HepG2 (cell line): ENCODE measurements around the gene SLCO4A1. TPM values are rescaled to one million over a fixed set of nuclear protein-coding genes. Genes with fewer than 3 reads are reported as not detected.
A peak's percentile ranks its signal among the peaks of the same experiment; 100 is the strongest.

ENCODE experiments used
- BCL6 ChIP-seq: IDR thresholded peaks from 2 replicates; pipeline ENCODE4 v1.6.1; 2016; ENCODE audit warnings: missing genetic modification reagents, missing compliant biosample characterization
- CREB1 ChIP-seq, 2 experiments: fragments of 450-650 bp in 1 of 2; IDR thresholded peaks; 2 replicates each; pipeline ENCODE4 v1.6.1; 2016 to 2017; ENCODE audit warnings: control low read depth in 1 of 2, mild to moderate bottlenecking in 1 of 2, missing compliant biosample characterization in 1 of 2, missing genetic modification characterization in 1 of 2
- GFI1 ChIP-seq: sonication (generic); formaldehyde crosslinking; IDR thresholded peaks from 2 replicates; pipeline ENCODE4 v1.5.0; 2020; ENCODE audit warnings: missing genetic modification reagents, mild to moderate bottlenecking, borderline replicate concordance
- GZF1 ChIP-seq: sonication (generic); formaldehyde crosslinking; IDR thresholded peaks from 2 replicates; pipeline ENCODE4 v1.5.1; 2020; ENCODE audit warnings: mild to moderate bottlenecking, missing genetic modification reagents
- NFYC ChIP-seq: IDR thresholded peaks from 2 replicates; pipeline ENCODE4 v1.6.1; 2016; ENCODE audit warnings: missing genetic modification reagents, missing compliant biosample characterization
- SSRP1 ChIP-seq: IDR thresholded peaks from 2 replicates; pipeline ENCODE4 v1.6.1; 2016; ENCODE audit warnings: control low read depth
- ZNF124 ChIP-seq: sonication (generic); formaldehyde crosslinking; IDR thresholded peaks from 2 replicates; pipeline ENCODE4 v1.4.0; 2020; ENCODE audit warnings: missing genetic modification reagents
- ZNF367 ChIP-seq: sonication (generic); formaldehyde crosslinking; IDR thresholded peaks from 2 replicates; pipeline ENCODE4 v1.4.0; 2020; ENCODE audit warnings: missing genetic modification reagents, borderline replicate concordance
- ZNF589 ChIP-seq: sonication (generic); formaldehyde crosslinking; conservative IDR thresholded peaks from 2 replicates; pipeline ENCODE4 v1.8.0; 2022; ENCODE audit warnings: mild to moderate bottlenecking, moderate library complexity, missing genetic modification reagents
- ZNF605 ChIP-seq: sonication (generic); formaldehyde crosslinking; IDR thresholded peaks from 2 replicates; pipeline ENCODE4 v1.8.0; 2022; ENCODE audit warnings: mild to moderate bottlenecking, missing genetic modification reagents
- ZNF713 ChIP-seq: sonication (generic); formaldehyde crosslinking; IDR thresholded peaks from 2 replicates; pipeline ENCODE4 v1.4.0; 2020; ENCODE audit warnings: mild to moderate bottlenecking, missing genetic modification reagents
- ZNF747 ChIP-seq: sonication (generic); formaldehyde crosslinking; IDR thresholded peaks from 2 replicates; pipeline ENCODE4 v1.8.1; 2023; ENCODE audit warnings: missing genetic modification reagents, mild to moderate bottlenecking, borderline replicate concordance
- polyA plus RNA-seq, 8 experiments: library from polyadenylated mRNA; depleted of rRNA in 3 of 8; stranded (reverse) in 7 of 8; unstranded in 1 of 8; fragments of >200 nt; fragmentation: Illumina TruSeq in 4 of 8; extraction: Trizol in 4 of 8; gene quantifications; 2 replicates each; pipeline versions ENCODE4 v1.2.1 to v1.2.3, GENCODE V29; 2011 to 2016; ENCODE audit warnings: low read depth in 4 of 8, missing spikeins in 1 of 8, mixed read lengths in 1 of 8; ENCODE audit not compliant: insufficient read depth in 1 of 8
- total RNA-seq, 5 experiments: library from RNA; depleted of rRNA; stranded (reverse); fragments of >200 nt; fragmentation: Illumina TruSeq; extraction: Trizol; gene quantifications; 2 replicates each; pipeline ENCODE4 v1.2.3, GENCODE V29; 2016; ENCODE audit warnings: low read depth in 1 of 5
- TF ChIP-seq, protein P1 (sequence below): IDR thresholded peaks from 2 replicates; pipeline ENCODE4 v1.6.1; 2016; ENCODE audit warnings: missing biosample characterization, missing genetic modification reagents, low read depth
- TF ChIP-seq, protein P2 (sequence below): sonication (generic); formaldehyde crosslinking; IDR thresholded peaks from 2 replicates; pipeline ENCODE4 v1.5.0; 2020; ENCODE audit warnings: missing genetic modification reagents
- TF ChIP-seq, protein P3 (sequence below): sonication (generic); formaldehyde crosslinking; IDR thresholded peaks from 2 replicates; pipeline ENCODE4 v1.9.0; 2021; ENCODE audit warnings: missing genetic modification reagents, borderline replicate concordance
- TF ChIP-seq, protein P4 (sequence below): sonication (generic); formaldehyde crosslinking; conservative IDR thresholded peaks from 2 replicates; pipeline ENCODE4 v1.8.1; 2023; ENCODE audit warnings: missing genetic modification reagents
- TF ChIP-seq, protein P5 (sequence below): sonication (generic); formaldehyde crosslinking; IDR thresholded peaks from 2 replicates; pipeline ENCODE4 v1.8.0; 2022; ENCODE audit warnings: missing genetic modification reagents, low read depth, mild to moderate bottlenecking, borderline replicate concordance
- TF ChIP-seq, protein P6 (sequence below): sonication (generic); formaldehyde crosslinking; IDR thresholded peaks from 2 replicates; pipeline ENCODE4 v1.4.0; 2020; ENCODE audit warnings: mild to moderate bottlenecking, missing genetic modification reagents

SLCO4A1 gene
- total and polyA plus RNA-seq, 2 of the 13 experiments (the other 11 are each of a cell fraction or from before 2014, with no cell fraction given), result 55.5 to 112 TPM

DNA sequence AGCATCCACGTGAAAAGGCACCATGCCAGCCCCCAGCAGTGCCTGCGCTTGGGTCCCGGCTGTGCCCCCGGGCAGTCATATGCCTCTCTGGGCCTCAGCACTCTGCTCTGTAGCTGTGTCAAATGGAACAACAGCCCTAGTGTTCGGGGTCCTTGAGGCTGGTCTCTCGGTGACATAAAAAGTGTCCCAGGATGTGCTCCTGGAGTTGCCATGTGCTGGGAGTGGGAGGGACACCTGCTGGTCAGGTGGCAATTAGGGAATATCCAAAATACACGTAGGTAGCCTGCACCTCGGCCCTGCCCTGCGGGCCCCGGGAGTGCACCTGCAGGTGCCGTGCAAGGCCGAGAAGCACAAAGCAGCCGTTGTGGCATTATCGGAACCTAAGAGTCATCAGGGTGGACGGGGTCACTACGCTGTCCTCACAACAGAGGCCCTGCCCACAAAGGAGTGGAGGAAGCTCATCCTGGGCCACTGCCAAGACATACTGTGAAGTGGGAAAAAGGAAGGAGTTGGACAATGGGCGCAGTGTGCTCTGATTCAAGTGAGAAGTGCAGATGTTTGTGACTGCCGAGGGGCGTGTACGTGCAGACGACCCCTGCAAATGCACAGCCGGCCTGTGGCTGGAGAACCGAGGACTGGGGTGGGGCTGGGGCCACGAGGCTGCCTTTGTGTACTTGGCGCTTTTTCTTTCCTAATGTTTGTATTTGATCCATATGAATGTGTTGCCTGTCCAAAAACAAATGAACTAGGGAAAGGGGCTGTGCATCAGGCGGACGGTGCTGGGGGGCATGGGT, 24.6 kb downstream of the SLCO4A1 start (continued):
- no peak for TF ChIP-seq CREB1 (IDR thresholded peaks at IDR 0.05)
- no peak; the same call in 1 of the 2 replicates for TF ChIP-seq CREB1 (CRISPR knock-in tag; IDR thresholded peaks at IDR 0.05)
- peak; percentile 95 for TF ChIP-seq ZNF589
- TF ChIP-seq BCL6 (CRISPR knock-in tag), result peak; percentile 83
- TF ChIP-seq ZNF124, result peak; percentile 55; the same call in 1 of the 2 replicates
- TF ChIP-seq, protein P1, sequence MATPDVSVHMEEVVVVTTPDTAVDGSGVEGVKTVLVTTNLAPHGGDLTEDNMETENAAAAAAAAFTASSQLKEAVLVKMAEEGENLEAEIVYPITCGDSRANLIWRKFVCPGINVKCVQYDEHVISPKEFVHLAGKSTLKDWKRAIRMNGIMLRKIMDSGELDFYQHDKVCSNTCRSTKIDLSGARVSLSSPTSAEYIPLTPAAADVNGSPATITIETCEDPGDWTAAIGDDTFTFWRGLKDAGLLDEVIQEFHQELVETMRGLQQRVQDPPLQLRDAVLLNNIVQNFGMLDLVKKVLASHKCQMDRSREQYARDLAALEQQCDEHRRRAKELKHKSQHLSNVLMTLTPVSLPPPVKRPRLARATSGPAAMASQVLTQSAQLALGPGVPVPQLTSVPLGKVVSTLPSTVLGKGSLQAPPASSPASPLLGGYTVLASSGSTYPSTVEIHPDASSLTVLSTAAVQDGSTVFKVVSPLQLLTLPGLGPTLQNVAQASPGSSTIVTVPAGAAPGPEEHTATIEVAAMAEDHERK (CRISPR knock-in tag), result no peak
- peak; percentile 41; the same call in 1 of the 2 replicates for TF ChIP-seq NFYC
- peak; percentile 87; the same call in 1 of the 2 replicates for TF ChIP-seq GFI1
- TF ChIP-seq, protein P2, sequence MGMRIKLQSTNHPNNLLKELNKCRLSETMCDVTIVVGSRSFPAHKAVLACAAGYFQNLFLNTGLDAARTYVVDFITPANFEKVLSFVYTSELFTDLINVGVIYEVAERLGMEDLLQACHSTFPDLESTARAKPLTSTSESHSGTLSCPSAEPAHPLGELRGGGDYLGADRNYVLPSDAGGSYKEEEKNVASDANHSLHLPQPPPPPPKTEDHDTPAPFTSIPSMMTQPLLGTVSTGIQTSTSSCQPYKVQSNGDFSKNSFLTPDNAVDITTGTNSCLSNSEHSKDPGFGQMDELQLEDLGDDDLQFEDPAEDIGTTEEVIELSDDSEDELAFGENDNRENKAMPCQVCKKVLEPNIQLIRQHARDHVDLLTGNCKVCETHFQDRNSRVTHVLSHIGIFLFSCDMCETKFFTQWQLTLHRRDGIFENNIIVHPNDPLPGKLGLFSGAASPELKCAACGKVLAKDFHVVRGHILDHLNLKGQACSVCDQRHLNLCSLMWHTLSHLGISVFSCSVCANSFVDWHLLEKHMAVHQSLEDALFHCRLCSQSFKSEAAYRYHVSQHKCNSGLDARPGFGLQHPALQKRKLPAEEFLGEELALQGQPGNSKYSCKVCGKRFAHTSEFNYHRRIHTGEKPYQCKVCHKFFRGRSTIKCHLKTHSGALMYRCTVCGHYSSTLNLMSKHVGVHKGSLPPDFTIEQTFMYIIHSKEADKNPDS, result peak; percentile 82; the same call in 1 of the 2 replicates
- TF ChIP-seq, protein P3, sequence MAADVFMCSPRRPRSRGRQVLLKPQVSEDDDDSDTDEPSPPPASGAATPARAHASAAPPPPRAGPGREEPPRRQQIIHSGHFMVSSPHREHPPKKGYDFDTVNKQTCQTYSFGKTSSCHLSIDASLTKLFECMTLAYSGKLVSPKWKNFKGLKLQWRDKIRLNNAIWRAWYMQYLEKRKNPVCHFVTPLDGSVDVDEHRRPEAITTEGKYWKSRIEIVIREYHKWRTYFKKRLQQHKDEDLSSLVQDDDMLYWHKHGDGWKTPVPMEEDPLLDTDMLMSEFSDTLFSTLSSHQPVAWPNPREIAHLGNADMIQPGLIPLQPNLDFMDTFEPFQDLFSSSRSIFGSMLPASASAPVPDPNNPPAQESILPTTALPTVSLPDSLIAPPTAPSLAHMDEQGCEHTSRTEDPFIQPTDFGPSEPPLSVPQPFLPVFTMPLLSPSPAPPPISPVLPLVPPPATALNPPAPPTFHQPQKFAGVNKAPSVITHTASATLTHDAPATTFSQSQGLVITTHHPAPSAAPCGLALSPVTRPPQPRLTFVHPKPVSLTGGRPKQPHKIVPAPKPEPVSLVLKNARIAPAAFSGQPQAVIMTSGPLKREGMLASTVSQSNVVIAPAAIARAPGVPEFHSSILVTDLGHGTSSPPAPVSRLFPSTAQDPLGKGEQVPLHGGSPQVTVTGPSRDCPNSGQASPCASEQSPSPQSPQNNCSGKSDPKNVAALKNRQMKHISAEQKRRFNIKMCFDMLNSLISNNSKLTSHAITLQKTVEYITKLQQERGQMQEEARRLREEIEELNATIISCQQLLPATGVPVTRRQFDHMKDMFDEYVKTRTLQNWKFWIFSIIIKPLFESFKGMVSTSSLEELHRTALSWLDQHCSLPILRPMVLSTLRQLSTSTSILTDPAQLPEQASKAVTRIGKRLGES (CRISPR knock-in tag), result peak; percentile 82; the same call in 1 of the 2 replicates
- peak; percentile 67; the same call in 1 of the 2 replicates for TF ChIP-seq SSRP1 (CRISPR knock-in tag)
- TF ChIP-seq ZNF605, result peak; percentile 97
- TF ChIP-seq, protein P4, sequence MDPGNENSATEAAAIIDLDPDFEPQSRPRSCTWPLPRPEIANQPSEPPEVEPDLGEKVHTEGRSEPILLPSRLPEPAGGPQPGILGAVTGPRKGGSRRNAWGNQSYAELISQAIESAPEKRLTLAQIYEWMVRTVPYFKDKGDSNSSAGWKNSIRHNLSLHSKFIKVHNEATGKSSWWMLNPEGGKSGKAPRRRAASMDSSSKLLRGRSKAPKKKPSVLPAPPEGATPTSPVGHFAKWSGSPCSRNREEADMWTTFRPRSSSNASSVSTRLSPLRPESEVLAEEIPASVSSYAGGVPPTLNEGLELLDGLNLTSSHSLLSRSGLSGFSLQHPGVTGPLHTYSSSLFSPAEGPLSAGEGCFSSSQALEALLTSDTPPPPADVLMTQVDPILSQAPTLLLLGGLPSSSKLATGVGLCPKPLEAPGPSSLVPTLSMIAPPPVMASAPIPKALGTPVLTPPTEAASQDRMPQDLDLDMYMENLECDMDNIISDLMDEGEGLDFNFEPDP (CRISPR knock-in tag), result no peak
- TF ChIP-seq ZNF713, result no peak
- TF ChIP-seq, protein P5, sequence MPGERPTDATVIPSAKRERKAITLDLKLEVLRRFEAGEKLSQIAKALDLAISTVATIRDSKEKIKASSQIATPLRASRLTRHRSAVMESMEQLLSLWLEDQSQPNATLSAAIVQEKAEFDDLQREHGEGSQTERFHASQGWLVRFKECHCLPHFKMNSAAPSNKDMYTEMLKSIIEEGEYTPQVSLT (CRISPR knock-in tag), result no peak
- TF ChIP-seq ZNF747 (CRISPR knock-in tag), result peak; percentile 99
- peak; percentile 32; the same call in 1 of the 2 replicates for TF ChIP-seq ZNF367 (CRISPR knock-in tag)
- TF ChIP-seq, protein P6, sequence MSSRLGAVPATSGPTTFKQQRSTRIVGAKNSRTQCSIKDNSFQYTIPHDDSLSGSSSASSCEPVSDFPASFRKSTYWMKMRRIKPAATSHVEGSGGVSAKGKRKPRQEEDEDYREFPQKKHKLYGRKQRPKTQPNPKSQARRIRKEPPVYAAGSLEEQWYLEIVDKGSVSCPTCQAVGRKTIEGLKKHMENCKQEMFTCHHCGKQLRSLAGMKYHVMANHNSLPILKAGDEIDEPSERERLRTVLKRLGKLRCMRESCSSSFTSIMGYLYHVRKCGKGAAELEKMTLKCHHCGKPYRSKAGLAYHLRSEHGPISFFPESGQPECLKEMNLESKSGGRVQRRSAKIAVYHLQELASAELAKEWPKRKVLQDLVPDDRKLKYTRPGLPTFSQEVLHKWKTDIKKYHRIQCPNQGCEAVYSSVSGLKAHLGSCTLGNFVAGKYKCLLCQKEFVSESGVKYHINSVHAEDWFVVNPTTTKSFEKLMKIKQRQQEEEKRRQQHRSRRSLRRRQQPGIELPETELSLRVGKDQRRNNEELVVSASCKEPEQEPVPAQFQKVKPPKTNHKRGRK, result no peak
- TF ChIP-seq GZF1 (CRISPR knock-in tag), result no peak
